ENCODE measurements around the gene P2RX5.

The P2RX5 gene

GRCh38 chr17:3635474-3636153, 60.3 kb downstream of the P2RX5 start:
- peak overlapping the region; percentile 2 to 98 for H3K27ac ChIP-seq
- no peak for TF ChIP-seq CTCF (IDR thresholded peaks at IDR 0.05)
- no peak for DNase-seq (ENCODE audit: low spot score)

GRCh38 chr17:3632287-3632686, 63.7 kb downstream of the P2RX5 start:
- TF ChIP-seq CTCF (IDR thresholded peaks at IDR 0.05) = no peak
- no peak overlapping the region for H3K27ac ChIP-seq
- no peak overlapping the region for H3K4me3 ChIP-seq
- DNase-seq (ENCODE audit: low spot score) = no peak

More at GRCh38 chr17:3635474-3636153, 60.3 kb downstream of the P2RX5 start:
- H3K4me3 ChIP-seq = peak overlapping the region; percentile 100

- DNase-seq (ENCODE audit: low spot score) = no peak
- no peak for TF ChIP-seq CTCF (IDR thresholded peaks at IDR 0.05)
- Histone ChIP-seq H3K4me3 (no peak overlapping the region), H3K27ac (no peak overlapping the region)
Measured at GRCh38 chr17:3630781-3631180, 65.2 kb downstream of the P2RX5 start.

GRCh38 chr17:3627769-3628167, 68.2 kb downstream of the P2RX5 start:
- no peak for TF ChIP-seq CTCF (IDR thresholded peaks at IDR 0.05)
- no peak overlapping the region for H3K4me3 ChIP-seq
- no peak overlapping the region for H3K27ac ChIP-seq
- no peak for DNase-seq (ENCODE audit: low spot score)

- H3K27ac ChIP-seq = no peak overlapping the region
- TF ChIP-seq CTCF (IDR thresholded peaks at IDR 0.05) = no peak
- no peak overlapping the region for H3K4me3 ChIP-seq
- DNase-seq (ENCODE audit: low spot score) = no peak
Measured at GRCh38 chr17:3626831-3627768, 68.9 kb downstream of the P2RX5 start.

Data from coronary artery (tissue), 2 donors.